GM12878 (cell line): ENCODE data around the gene SLC19A1. TPM values are rescaled to one million over a fixed set of nuclear protein-coding genes. Genes with fewer than 3 reads are reported as not detected.
A peak's percentile ranks its signal among the peaks of the same experiment; 100 is the strongest.

Source experiments
- ATAC-seq: fragments of 200-7000 bp; cut with Tn5 transposase; 3 replicates; pipeline ENCODE4 v1.9.1; 2020; ENCODE audit warnings: mild to moderate bottlenecking, moderate library complexity
- BruUV-seq: library from RNA; stranded (reverse); fragments of 400-500 nt; replicated peaks from 2 replicates; lab custom pipeline; 2021; lab: Mats Ljungman, UMichigan
- CTCF ChIA-PET: fragments of 300-600 bp; sonication (Branson Sonifier 250); formaldehyde crosslinking; extraction: SDS; loops from one replicate; lab custom pipeline; 2021; ENCODE audit warnings: inconsistent platforms; lab: Yijun Ruan, JAX
- POLR2A ChIA-PET: fragments of 350-600 bp; formaldehyde crosslinking; extraction: SDS; loops from one replicate; lab custom pipeline; 2021; ENCODE audit warnings: inconsistent platforms; lab: Charles Lee
- RAD21 ChIA-PET: fragments of 300-600 bp; sonication (Branson Sonifier 250); formaldehyde crosslinking; loops from one replicate; lab custom pipeline; 2023; ENCODE audit warnings: antibody characterized with exemption; ENCODE audit not compliant: unreplicated experiment; lab: Charles Lee
- SMC1A ChIA-PET: fragments of 300-600 bp; sonication (Branson Sonifier 250); formaldehyde crosslinking; loops from one replicate; lab custom pipeline; 2023; ENCODE audit not compliant: unreplicated experiment, uncharacterized antibody; lab: Charles Lee
- DNase-seq: peaks from one replicate; pipeline ENCODE4 v3.0.0-alpha.2; 2011; ENCODE audit warnings: low read depth, low spot score
- FAIRE-seq: peaks from 3 replicates; lab custom pipeline; 2011; peaks lifted over from hg19 to GRCh38; lab: Jason Lieb, UNC
- H2AFZ ChIP-seq: 2 replicates; pipeline ENCODE4 v1.6.0; 2011; ENCODE audit warnings: low read depth, low read length, control low read depth; ENCODE audit not compliant: control insufficient read depth
- H3K27ac ChIP-seq: 2 replicates; pipeline ENCODE4 v1.5.1; 2011; ENCODE audit warnings: control low read depth; ENCODE audit not compliant: control insufficient read depth, insufficient read depth
- H3K27me3 ChIP-seq, 2 experiments: replicated peaks in 1 of 2; 2 replicates each; pipeline versions ENCODE4 v1.6.0 to v1.6.1; 2011; ENCODE audit warnings: low read length in 1 of 2; ENCODE audit not compliant: control insufficient read depth in 2 of 2, insufficient read depth in 2 of 2
- H3K36me3 ChIP-seq, 2 experiments: 2 replicates each; pipeline ENCODE4 v1.5.1; 2011; ENCODE audit warnings: low read length in 1 of 2; ENCODE audit not compliant: control insufficient read depth in 2 of 2, insufficient read depth in 2 of 2
- H3K4me1 ChIP-seq: 2 replicates; pipeline ENCODE4 v1.6.1; 2011; ENCODE audit warnings: mild to moderate bottlenecking, low read length, moderate library complexity, mixed read lengths; ENCODE audit not compliant: control insufficient read depth, insufficient read depth
- H3K4me2 ChIP-seq: 2 replicates; pipeline ENCODE4 v1.6.0; 2011; ENCODE audit warnings: control low read depth; ENCODE audit not compliant: control insufficient read depth, insufficient read depth
- H3K4me3 ChIP-seq: fragments of 200-600 bp; sonication (generic); 2 replicates; pipeline ENCODE4 v1.5.1; 2016
- H3K79me2 ChIP-seq: 2 replicates; pipeline ENCODE4 v1.6.0; 2011; ENCODE audit warnings: low read length; ENCODE audit not compliant: control insufficient read depth, insufficient read depth
- H3K9ac ChIP-seq: 2 replicates; pipeline ENCODE4 v1.8.0; 2011; ENCODE audit warnings: low read length, control low read depth, mixed read lengths; ENCODE audit not compliant: control insufficient read depth, insufficient read depth
- H3K9me3 ChIP-seq: replicated peaks from 3 replicates; pipeline ENCODE4 v1.5.1; 2011; ENCODE audit warnings: mild to moderate bottlenecking, low read length; ENCODE audit not compliant: control insufficient read depth, insufficient read depth
- H4K20me1 ChIP-seq: 2 replicates; pipeline ENCODE4 v1.6.0; 2011; ENCODE audit not compliant: control insufficient read depth, insufficient read depth
- ASH2L ChIP-seq: fragments of 300-600, 200-600 bp; sonication (generic); IDR thresholded peaks from 2 replicates; pipeline ENCODE4 v1.6.1; 2017; ENCODE audit warnings: low read depth, mild to moderate bottlenecking, borderline replicate concordance
- BMI1 ChIP-seq: fragments of 450-650 bp; IDR thresholded peaks from 2 replicates; pipeline ENCODE4 v1.6.1; 2016; ENCODE audit warnings: mild to moderate bottlenecking, moderate library complexity, borderline replicate concordance
- CBX3 ChIP-seq: fragments of 200-600 bp; sonication (generic); IDR thresholded peaks from 2 replicates; pipeline ENCODE4 v1.6.1; 2016; ENCODE audit warnings: low read depth, borderline replicate concordance
- DPF2 ChIP-seq: fragments of 450-650 bp; IDR thresholded peaks from 2 replicates; pipeline ENCODE4 v1.6.1; 2017; ENCODE audit warnings: mild to moderate bottlenecking
- EED ChIP-seq: sonication (generic); IDR thresholded peaks from 2 replicates; pipeline ENCODE4 v1.6.1; 2016; ENCODE audit warnings: antibody characterized with exemption, low read depth
- FOS ChIP-seq: IDR thresholded peaks from 3 replicates; pipeline ENCODE4 v1.6.1; 2011; ENCODE audit warnings: borderline replicate concordance; ENCODE audit not compliant: insufficient read length; ENCODE audit errors: extremely low read depth
- FOXK2 ChIP-seq: fragments of 450-650 bp; IDR thresholded peaks from 2 replicates; pipeline ENCODE4 v1.6.1; 2017; ENCODE audit warnings: mild to moderate bottlenecking, moderate library complexity
- HDGF ChIP-seq: fragments of 450-650 bp; IDR thresholded peaks from 2 replicates; pipeline ENCODE4 v1.6.1; 2016; ENCODE audit warnings: antibody characterized with exemption
- MEF2B ChIP-seq: fragments of 450-650 bp; IDR thresholded peaks from 2 replicates; pipeline ENCODE4 v1.6.1; 2018; ENCODE audit warnings: mild to moderate bottlenecking, moderate library complexity; ENCODE audit not compliant: partially characterized antibody, poor library complexity, severe bottlenecking
- MTA3 ChIP-seq: IDR thresholded peaks from 2 replicates; pipeline ENCODE4 v1.6.1; 2012; ENCODE audit warnings: low read length, inconsistent platforms, borderline replicate concordance
- MYC ChIP-seq: IDR thresholded peaks from 2 replicates; pipeline ENCODE4 v1.6.1; 2011; ENCODE audit warnings: mild to moderate bottlenecking, low read length, moderate library complexity, inconsistent platforms; ENCODE audit not compliant: insufficient read depth, insufficient replicate concordance, insufficient read length, severe bottlenecking
- NR2C2 ChIP-seq: IDR thresholded peaks from 2 replicates; pipeline ENCODE4 v1.6.1; 2011; ENCODE audit warnings: borderline replicate concordance, low read depth; ENCODE audit not compliant: control insufficient read depth, insufficient read length
- POLR2AphosphoS5 ChIP-seq: IDR thresholded peaks from 2 replicates; pipeline ENCODE4 v1.6.1; 2011; ENCODE audit warnings: mild to moderate bottlenecking, low read length, inconsistent platforms
- RUNX3 ChIP-seq: IDR thresholded peaks from 2 replicates; pipeline ENCODE4 v1.6.1; 2012; ENCODE audit warnings: low read length, inconsistent platforms
- SRF ChIP-seq, 2 experiments: IDR thresholded peaks; 2 replicates each; pipeline ENCODE4 v1.6.1; 2011; ENCODE audit warnings: low read depth in 2 of 2, low read length in 2 of 2, mild to moderate bottlenecking in 1 of 2, moderate library complexity in 1 of 2
- whole genome bisulfite sequencing: methylation state at CpG from one replicate; pipeline ENCODE4 v1.1.6; 2016; ENCODE audit warnings: low lambda C conversion rate; ENCODE audit not compliant: insufficient replicate concordance, insufficient coverage; ENCODE audit errors: missing lambda C conversion rate; 5-methylcytosine and 5-hydroxymethylcytosine counted together
- in situ Hi-C: fragments of 300-500 bp; cut with MboI; formaldehyde crosslinking; loops from 9 replicates; pipeline ENCODE4 v1.14.3; 2018; ENCODE audit warnings: mixed read lengths
- intact Hi-C: fragments of 100-400 bp; cut with micrococcal nuclease; formaldehyde crosslinking; loops from one replicate; pipeline ENCODE4 v1.14.2; 2022; ENCODE audit not compliant: unreplicated experiment
- polyA plus RNA-seq, 11 experiments: library from polyadenylated mRNA; depleted of rRNA in 4 of 11; unstranded in 6 of 11; stranded (reverse) in 5 of 11; fragments of >200 nt; fragmentation: Nextera tagmentation in 4 of 11; fragmentation: Illumina TruSeq in 1 of 11; extraction: Ambion mirVana in 4 of 11; extraction: Trizol in 1 of 11; gene quantifications; 1 replicate in 1 of 11; 2 replicates in 10 of 11; pipeline versions ENCODE4 v1.2.1 to v1.2.3, GENCODE V29; 2011 to 2016; ENCODE audit warnings: inconsistent platforms in 2 of 11, missing spikeins in 2 of 11, low read depth in 1 of 11
- total RNA-seq, 4 experiments: library from RNA; depleted of rRNA in 3 of 4; stranded (reverse); fragments of >200 nt in 3 of 4; fragmentation: Illumina TruSeq in 1 of 4; extraction: Trizol in 1 of 4; gene quantifications; 2 replicates each; pipeline versions ENCODE4 v1.2.1 to v1.2.3, GENCODE V29; 2013 to 2021

SLC19A1 gene
- total and polyA plus RNA-seq, 10 of the 15 experiments (the other 5 are each of a cell fraction or from before 2014, with no cell fraction given) = 0.42 to 49.7 (median 12.2) TPM

GRCh38 chr21:45529785-45530422, 12.3 kb downstream of the SLC19A1 start:
- in situ Hi-C loops (no loop called here), intact Hi-C loops (no loop called here)
- H3K4me3 ChIP-seq = no peak overlapping the region
- no peaks in the 10 kb centered on the region for H3K4me1 ChIP-seq
- RAD21 ChIA-PET = no interaction called here
- ATAC-seq (no peak), FAIRE-seq (no peak), DNase-seq (no peak)
- BruUV-seq = TSS peak; percentile 24
- no peaks in the 10 kb centered on the region for H3K27me3 ChIP-seq
- no peak overlapping the region for H3K4me2 ChIP-seq
- peaks cover 3 to 43% of the 10 kb centered on the region in 2 experiments for H3K36me3 ChIP-seq
- WGBS = 90% methylated on average over 11 of the region's 11 CpGs
- no peak overlapping the region for H2AFZ ChIP-seq
- no peak overlapping the region for H3K27ac ChIP-seq
- no peaks in the 10 kb centered on the region; the same call in 1 of the 2 replicates for H3K79me2 ChIP-seq
- H3K9me3 ChIP-seq = no peaks in the 10 kb centered on the region
- POLR2A ChIA-PET = no interaction called here
- SMC1A ChIA-PET = no interaction called here
- CTCF ChIA-PET = no interaction called here
- H4K20me1 ChIP-seq = no peaks in the 10 kb centered on the region
- H3K9ac ChIP-seq = no peak overlapping the region
- no peak for TF ChIP-seq FOXK2
- TF ChIP-seq MYC = no peak
- peak; percentile 24; the same call in 1 of the 2 replicates for TF ChIP-seq POLR2AphosphoS5
- 0 out of 2 replicates have a peak, but pooled peaks have one; percentile 56 for TF ChIP-seq HDGF
- TF ChIP-seq MTA3 = no peak
- no peak for TF ChIP-seq FOS
- TF ChIP-seq DPF2 = no peak
- TF ChIP-seq ASH2L = no peak
- no peak for TF ChIP-seq BMI1
- no peak for TF ChIP-seq EED
- TF ChIP-seq MEF2B = no peak
- TF ChIP-seq NR2C2 = no peak
- no peak for TF ChIP-seq RUNX3
- TF ChIP-seq SRF (IDR thresholded peaks at IDR 0.05; ENCODE audit: low read depth in 2 of 2, low read length in 2 of 2) = no peak
- TF ChIP-seq CBX3 = no peak
